DOHH2 (cell line): ENCODE measurements around the gene HOTAIR.

ENCODE experiments used
- EZH2phosphoT487 ChIP-seq: fragments of 200-600 bp; sonication (generic); IDR thresholded peaks from 2 replicates; pipeline ENCODE4 v1.6.1; 2017; ENCODE audit warnings: borderline replicate concordance, mild to moderate bottlenecking, antibody characterized with exemption, low read length, moderate library complexity, mixed read lengths
- TF ChIP-seq, protein P1 (sequence below): fragments of 200-600 bp; sonication (generic); IDR thresholded peaks from one replicate; pipeline ENCODE4 v1.5.1; 2014; ENCODE audit warnings: antibody characterized with exemption, mild to moderate bottlenecking, low read depth, low read length; ENCODE audit not compliant: poor library complexity, severe bottlenecking

DNA sequence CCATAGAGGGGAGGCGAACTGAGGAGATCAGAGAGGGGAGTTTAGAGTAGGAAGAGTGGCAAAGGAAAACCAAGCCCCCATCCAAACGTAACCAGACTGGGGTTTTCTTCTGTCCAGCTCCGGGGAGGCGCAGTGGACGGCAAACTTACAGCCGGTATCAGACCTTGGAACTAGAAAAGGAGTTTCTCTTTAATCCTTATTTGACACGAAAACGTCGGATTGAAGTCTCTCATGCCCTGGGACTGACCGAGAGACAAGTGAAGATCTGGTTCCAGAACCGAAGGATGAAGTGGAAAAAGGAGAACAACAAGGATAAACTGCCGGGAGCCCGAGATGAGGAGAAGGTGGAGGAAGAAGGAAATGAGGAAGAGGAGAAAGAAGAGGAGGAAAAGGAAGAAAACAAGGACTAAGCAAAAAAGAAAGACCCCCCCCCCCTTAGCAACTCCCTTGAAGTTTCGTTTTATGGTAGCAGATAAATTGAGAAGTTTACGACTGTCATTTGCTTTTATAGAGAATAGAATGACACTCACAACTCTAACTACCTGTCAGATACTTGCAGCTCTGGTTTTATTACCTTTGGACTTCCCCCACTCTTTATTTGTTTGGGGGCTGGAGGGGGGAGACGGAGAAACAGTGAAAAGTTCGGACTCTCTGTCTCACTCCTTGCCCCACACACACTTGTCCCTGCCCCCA, 36.4 kb upstream of the HOTAIR start:
- TF ChIP-seq, protein P1, sequence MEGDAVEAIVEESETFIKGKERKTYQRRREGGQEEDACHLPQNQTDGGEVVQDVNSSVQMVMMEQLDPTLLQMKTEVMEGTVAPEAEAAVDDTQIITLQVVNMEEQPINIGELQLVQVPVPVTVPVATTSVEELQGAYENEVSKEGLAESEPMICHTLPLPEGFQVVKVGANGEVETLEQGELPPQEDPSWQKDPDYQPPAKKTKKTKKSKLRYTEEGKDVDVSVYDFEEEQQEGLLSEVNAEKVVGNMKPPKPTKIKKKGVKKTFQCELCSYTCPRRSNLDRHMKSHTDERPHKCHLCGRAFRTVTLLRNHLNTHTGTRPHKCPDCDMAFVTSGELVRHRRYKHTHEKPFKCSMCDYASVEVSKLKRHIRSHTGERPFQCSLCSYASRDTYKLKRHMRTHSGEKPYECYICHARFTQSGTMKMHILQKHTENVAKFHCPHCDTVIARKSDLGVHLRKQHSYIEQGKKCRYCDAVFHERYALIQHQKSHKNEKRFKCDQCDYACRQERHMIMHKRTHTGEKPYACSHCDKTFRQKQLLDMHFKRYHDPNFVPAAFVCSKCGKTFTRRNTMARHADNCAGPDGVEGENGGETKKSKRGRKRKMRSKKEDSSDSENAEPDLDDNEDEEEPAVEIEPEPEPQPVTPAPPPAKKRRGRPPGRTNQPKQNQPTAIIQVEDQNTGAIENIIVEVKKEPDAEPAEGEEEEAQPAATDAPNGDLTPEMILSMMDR, result no peak
- no peak; the same call in none of the 2 replicates for TF ChIP-seq EZH2phosphoT487
